NCI-H82 treated with DMSO at 0.1 percent for 48 hours (cell line): ENCODE results near the gene BCL6B.

Experiments used
- DNase-seq: peaks from one replicate; lab custom pipeline; 2025; ENCODE audit not compliant: unreplicated experiment; lab: John Stamatoyannopoulos, UW

BCL6B gene

GRCh38 chr17:7056386-7056785 is 33.5 kb downstream of the BCL6B start:
- DNase-seq: no peak

- DNase-seq: no peak
Observed at GRCh38 chr17:7058831-7059447, 36.1 kb downstream of the BCL6B start.

GRCh38 chr17:7060165-7060891 is 37.5 kb downstream of the BCL6B start:
- no peak for DNase-seq

GRCh38 chr17:7063518-7064094 is 40.8 kb downstream of the BCL6B start:
- no peak for DNase-seq

GRCh38 chr17:7064261-7064660 is 41.4 kb downstream of the BCL6B start:
- DNase-seq: no peak

- DNase-seq: no peak
Observed at GRCh38 chr17:7067198-7067597, 44.3 kb downstream of the BCL6B start.

GRCh38 chr17:7068268-7068667 is 45.4 kb downstream of the BCL6B start:
- no peak for DNase-seq

GRCh38 chr17:7070712-7071111 is 47.9 kb downstream of the BCL6B start:
- no peak for DNase-seq

- DNase-seq: no peak
Observed at GRCh38 chr17:7072406-7072805, 49.6 kb downstream of the BCL6B start.

- DNase-seq: no peak
Observed at GRCh38 chr17:7074931-7075330, 52.1 kb downstream of the BCL6B start.

- DNase-seq: no peak
Observed at GRCh38 chr17:7077911-7078546, 55.2 kb downstream of the BCL6B start.

- DNase-seq: no peak
Observed at GRCh38 chr17:7078711-7079110, 55.9 kb downstream of the BCL6B start.
